HG02623 (cell line): ENCODE measurements around the gene GRAP.

Experiments
- ATAC-seq: cut with Tn5 transposase; IDR thresholded peaks from one replicate; pipeline ENCODE4 v1.9.1; 2021; ENCODE audit warnings: moderate library complexity; ENCODE audit not compliant: unreplicated experiment

Gene GRAP

GRCh38 chr17:19004421-19005136 is 42.2 kb downstream of the GRAP start, which contains the start of gene FAM83G:
Gene FAM83G (minus strand): TSS chr17:19004764. CDS start chr17:19004041, 723 bp downstream.
- ATAC-seq = no peak

GRCh38 chr17:19003543-19004420 is 43.0 kb downstream of the GRAP start:
- ATAC-seq = no peak

- no peak for ATAC-seq
Measured at GRCh38 chr17:19002805-19003542, 43.8 kb downstream of the GRAP start.

- ATAC-seq = no peak
Measured at GRCh38 chr17:19001907-19002590, 44.7 kb downstream of the GRAP start.

- no peak for ATAC-seq
Measured at GRCh38 chr17:19000531-19001325, 46.0 kb downstream of the GRAP start.

- ATAC-seq = no peak
Measured at GRCh38 chr17:18999911-19000310, 46.8 kb downstream of the GRAP start.

GRCh38 chr17:18999394-18999793 is 47.4 kb downstream of the GRAP start:
- ATAC-seq = no peak

GRCh38 chr17:18997650-18998196 is 49.0 kb downstream of the GRAP start:
- ATAC-seq = no peak

- ATAC-seq = no peak
Measured at GRCh38 chr17:18996458-18996857, 50.3 kb downstream of the GRAP start.

- no peak for ATAC-seq
Measured at GRCh38 chr17:18995220-18995619, 51.5 kb downstream of the GRAP start.

- ATAC-seq = no peak
Measured at GRCh38 chr17:18994631-18995030, 52.1 kb downstream of the GRAP start.

- ATAC-seq = no peak
Measured at GRCh38 chr17:18993905-18994526, 52.7 kb downstream of the GRAP start.

- ATAC-seq = no peak
Measured at GRCh38 chr17:18992454-18993130, 54.2 kb downstream of the GRAP start.

GRCh38 chr17:18991531-18992315 is 55.0 kb downstream of the GRAP start:
- no peak for ATAC-seq

- no peak for ATAC-seq
Measured at GRCh38 chr17:18990331-18990730, 56.4 kb downstream of the GRAP start.

GRCh38 chr17:18988546-18989173 is 58.1 kb downstream of the GRAP start:
- no peak for ATAC-seq

GRCh38 chr17:18987862-18988545 is 58.8 kb downstream of the GRAP start:
- ATAC-seq = no peak
